Globus pallidus (tissue), 1 donor: ENCODE data around the gene PLCE1.
"Not testable (repeated sequence)": the region's sequence is repeated elsewhere in the genome, so short reads cannot be mapped to it uniquely, and the experiment has no call there.

Source experiments
- DNase-seq: peaks from one replicate; pipeline ENCODE4 v3.0.0-alpha.2; 2015; ENCODE audit warnings: low spot score

The PLCE1 gene

GRCh38 chr10:93993782-93994437 is at the start of gene PLCE1:
Gene PLCE1, plus strand, starts transcription at chr10:93993931. Its CDS starts 37,116 bp downstream, at chr10:94031047.
- peak; percentile 22 for DNase-seq

GRCh38 chr10:93945819-93946218 is 47.9 kb upstream of the PLCE1 start:
- no peak for DNase-seq

GRCh38 chr10:93947055-93947454 is 46.7 kb upstream of the PLCE1 start:
- DNase-seq: no peak

GRCh38 chr10:93947524-93947923 is 46.2 kb upstream of the PLCE1 start:
- no peak for DNase-seq

- no peak for DNase-seq
These were observed 41.8 kb upstream of the PLCE1 start for GRCh38 chr10:93951905-93952304.

GRCh38 chr10:93954299-93954698 is 39.4 kb upstream of the PLCE1 start:
- DNase-seq: no peak

GRCh38 chr10:93954726-93955363 is 38.9 kb upstream of the PLCE1 start:
- no peak for DNase-seq

- DNase-seq: no peak
These were observed 34.9 kb upstream of the PLCE1 start for GRCh38 chr10:93958834-93959233.

GRCh38 chr10:93960988-93961387 is 32.7 kb upstream of the PLCE1 start:
- DNase-seq: not testable (repeated sequence)

GRCh38 chr10:93962973-93963372 is 30.8 kb upstream of the PLCE1 start:
- DNase-seq: no peak

GRCh38 chr10:93963434-93963833 is 30.3 kb upstream of the PLCE1 start:
- DNase-seq: no peak

- DNase-seq: no peak
These were observed 27.8 kb upstream of the PLCE1 start for GRCh38 chr10:93965911-93966310.

GRCh38 chr10:93967756-93968155 is 26.0 kb upstream of the PLCE1 start:
- no peak for DNase-seq

- no peak for DNase-seq
These were observed 25.2 kb upstream of the PLCE1 start for GRCh38 chr10:93968540-93968945.

GRCh38 chr10:93970433-93971010 is 23.2 kb upstream of the PLCE1 start:
- not testable (repeated sequence) for DNase-seq

GRCh38 chr10:93973748-93974445 is 19.8 kb upstream of the PLCE1 start:
- no peak for DNase-seq

- DNase-seq: no peak
These were observed 16.3 kb upstream of the PLCE1 start for GRCh38 chr10:93977442-93977841.

- DNase-seq: no peak
These were observed 13.2 kb upstream of the PLCE1 start for GRCh38 chr10:93980486-93980885.

GRCh38 chr10:93991114-93991513 is 2.6 kb upstream of the PLCE1 start:
- no peak for DNase-seq

- peak; percentile 31 for DNase-seq
These were observed 2.0 kb upstream of the PLCE1 start for GRCh38 chr10:93991596-93992284.

GRCh38 chr10:93992400-93993030 is 1.2 kb upstream of the PLCE1 start:
- no peak for DNase-seq

- DNase-seq: no peak
These were observed 333 bp upstream of the PLCE1 start for GRCh38 chr10:93993414-93993781.
